ENCODE data around the gene CYP4F3. TPM values are rescaled to one million over a fixed set of nuclear protein-coding genes. Genes with fewer than 3 reads are reported as not detected.

Gene CYP4F3
- total and polyA plus RNA-seq, 2 experiments from 2014 or later = 2.2 to 3.3 TPM

- Histone ChIP-seq H3K4me1 (ENCODE audit: insufficient read depth) (no peaks in the 10 kb centered on the region), H3K9me3 (ENCODE audit: low read depth) (no peaks in the 10 kb centered on the region), H3K79me2 (no peaks in the 10 kb centered on the region), H3K36me3 (replicated peaks; ENCODE audit: insufficient read depth, low read depth) (no peaks in the 10 kb centered on the region), H3K4me3 (no peak overlapping the region), H3K4me2 (no peak overlapping the region), H3K27ac (no peak overlapping the region), H2AFZ (no peak overlapping the region), H3K27me3 (no peaks in the 10 kb centered on the region), H4K20me1 (ENCODE audit: insufficient read depth, poor library complexity, severe bottlenecking) (no peaks in the 10 kb centered on the region), H3K9me2 (replicated peaks; ENCODE audit: insufficient read depth) (no peaks in the 10 kb centered on the region)
- TF ChIP-seq EZH2 (IDR thresholded peaks at IDR 0.05; ENCODE audit: borderline replicate concordance) (no peak), CTCF (IDR thresholded peaks at IDR 0.05; ENCODE audit: poor library complexity) (no peak), EZH2phosphoT487 (IDR thresholded peaks at IDR 0.05; ENCODE audit: low read depth, severe bottlenecking, unreplicated experiment) (no peak)
- WGBS (ENCODE audit: low lambda C conversion rate, missing lambda C conversion rate) = 92% methylated on average over 3 of the region's 3 CpGs
- DNase-seq (ENCODE audit: low spot score) = no peak
These were observed 27.4 kb upstream of the CYP4F3 start for GRCh38 chr19:15613338-15613737.

GRCh38 chr19:15614507-15615379 is 26.0 kb upstream of the CYP4F3 start, which contains the start of gene CYP4F8:
Gene CYP4F8, plus strand, starts transcription at chr19:15615218. Its CDS starts 399 bp downstream, at chr19:15615617.
- no peaks in the 10 kb centered on the region for H3K79me2 ChIP-seq
- no peaks in the 10 kb centered on the region for H3K9me2 ChIP-seq (replicated peaks; ENCODE audit: insufficient read depth)
- H3K9me3 ChIP-seq (ENCODE audit: low read depth) = no peaks in the 10 kb centered on the region
- H3K27me3 ChIP-seq = no peaks in the 10 kb centered on the region
- TF ChIP-seq EZH2phosphoT487 (IDR thresholded peaks at IDR 0.05; ENCODE audit: low read depth, severe bottlenecking, unreplicated experiment) (no peak), EZH2 (IDR thresholded peaks at IDR 0.05; ENCODE audit: borderline replicate concordance) (no peak), CTCF (IDR thresholded peaks at IDR 0.05; ENCODE audit: poor library complexity) (no peak)
- no peaks in the 10 kb centered on the region for H3K4me1 ChIP-seq (ENCODE audit: insufficient read depth)
- no peak within 1 kb of the TSS for H3K27ac ChIP-seq
- H3K4me3 ChIP-seq = no peak within 1 kb of the TSS
- H3K4me2 ChIP-seq = no peak within 1 kb of the TSS
- H4K20me1 ChIP-seq (ENCODE audit: insufficient read depth, poor library complexity, severe bottlenecking) = no peaks in the 10 kb centered on the region
- whole genome bisulfite sequencing (ENCODE audit: low lambda C conversion rate, missing lambda C conversion rate) = 66% methylated on average over 8 of the region's 8 CpGs
- DNase-seq (ENCODE audit: low spot score) = no peak
- no peaks in the 10 kb centered on the region for H3K36me3 ChIP-seq (replicated peaks; ENCODE audit: insufficient read depth, low read depth)
- no peak within 1 kb of the TSS for H2AFZ ChIP-seq

GRCh38 chr19:15615526-15615925 is 25.2 kb upstream of the CYP4F3 start:
- Histone ChIP-seq H3K4me1 (ENCODE audit: insufficient read depth) (no peaks in the 10 kb centered on the region), H3K4me2 (no peak overlapping the region), H3K27ac (no peak overlapping the region), H3K4me3 (no peak overlapping the region), H3K79me2 (no peaks in the 10 kb centered on the region), H3K36me3 (replicated peaks; ENCODE audit: insufficient read depth, low read depth) (no peaks in the 10 kb centered on the region), H4K20me1 (ENCODE audit: insufficient read depth, poor library complexity, severe bottlenecking) (no peaks in the 10 kb centered on the region), H3K9me2 (replicated peaks; ENCODE audit: insufficient read depth) (no peaks in the 10 kb centered on the region), H3K9me3 (ENCODE audit: low read depth) (no peaks in the 10 kb centered on the region), H2AFZ (no peak overlapping the region), H3K27me3 (no peaks in the 10 kb centered on the region)
- DNase-seq (ENCODE audit: low spot score) = no peak
- TF ChIP-seq EZH2phosphoT487 (IDR thresholded peaks at IDR 0.05; ENCODE audit: low read depth, severe bottlenecking, unreplicated experiment) (no peak), CTCF (IDR thresholded peaks at IDR 0.05; ENCODE audit: poor library complexity) (no peak), EZH2 (IDR thresholded peaks at IDR 0.05; ENCODE audit: borderline replicate concordance) (no peak)
- WGBS (ENCODE audit: low lambda C conversion rate, missing lambda C conversion rate) = 62% methylated on average over 12 of the region's 14 CpGs
